OCI-LY1 (cell line): ENCODE data around the gene GMFB.

Experiments used
- H2AFZ ChIP-seq: fragments of 200-600 bp; sonication (generic), shearing (Covaris generic); 2 replicates; pipeline ENCODE4 v1.6.0; 2014; ENCODE audit warnings: antibody characterized with exemption, mild to moderate bottlenecking, low read length
- H3F3A ChIP-seq: fragments of 200-600 bp; sonication (generic), shearing (Covaris generic); 2 replicates; pipeline ENCODE4 v1.6.0; 2014; ENCODE audit warnings: mild to moderate bottlenecking, antibody characterized with exemption, low read length, moderate library complexity; ENCODE audit not compliant: insufficient read depth
- H3K27ac ChIP-seq: fragments of 200-600 bp; sonication (generic); 2 replicates; pipeline ENCODE4 v1.5.1; 2014; ENCODE audit warnings: low read length, mixed run types, mild to moderate bottlenecking, low read depth; ENCODE audit not compliant: poor library complexity, severe bottlenecking
- H3K27me3 ChIP-seq: fragments of 200-600 bp; sonication (generic); 2 replicates; pipeline ENCODE4 v1.6.0; 2014; ENCODE audit warnings: antibody characterized with exemption, mild to moderate bottlenecking, low read length, moderate library complexity; ENCODE audit not compliant: insufficient read depth
- H3K36me3 ChIP-seq: fragments of 200-600 bp; sonication (generic); 2 replicates; pipeline ENCODE4 v1.6.1; 2014; ENCODE audit warnings: mild to moderate bottlenecking, antibody characterized with exemption, low read length, moderate library complexity, mixed read lengths; ENCODE audit not compliant: insufficient read depth
- H3K4me1 ChIP-seq: fragments of 200-600 bp; sonication (generic); 2 replicates; pipeline ENCODE4 v1.5.1; 2014; ENCODE audit warnings: mild to moderate bottlenecking, low read length, moderate library complexity; ENCODE audit not compliant: insufficient read depth, severe bottlenecking
- H3K4me2 ChIP-seq: fragments of 200-600 bp; sonication (generic), shearing (Covaris generic); 2 replicates; pipeline ENCODE4 v1.6.1; 2014; ENCODE audit warnings: low read length
- H3K4me3 ChIP-seq: fragments of 200-600 bp; sonication (generic); 2 replicates; pipeline ENCODE4 v1.5.1; 2014; ENCODE audit warnings: low read length, low read depth, mild to moderate bottlenecking, mixed read lengths; ENCODE audit not compliant: poor library complexity, severe bottlenecking
- H3K79me2 ChIP-seq: fragments of 200-600 bp; shearing (Covaris generic); 2 replicates; pipeline ENCODE4 v1.6.1; 2016; ENCODE audit warnings: mixed run types, low read length, mixed read lengths; ENCODE audit not compliant: insufficient read depth
- H3K9ac ChIP-seq: fragments of 200-600 bp; sonication (generic), shearing (Covaris generic); 2 replicates; pipeline ENCODE4 v1.6.1; 2014; ENCODE audit warnings: mild to moderate bottlenecking, low read length, mixed read lengths
- H3K9me2 ChIP-seq: fragments of 200-600 bp; sonication (generic), shearing (Covaris generic); 2 replicates; pipeline ENCODE4 v1.6.1; 2014; ENCODE audit warnings: low read depth, mild to moderate bottlenecking, low read length, mixed read lengths
- H3K9me3 ChIP-seq: fragments of 200-600 bp; shearing (Covaris generic); 2 replicates; pipeline ENCODE4 v1.6.1; 2014; ENCODE audit warnings: low read length, mixed read lengths
- H4K20me1 ChIP-seq: fragments of 200-600 bp; sonication (generic), shearing (Covaris generic); 2 replicates; pipeline ENCODE4 v1.6.0; 2016; ENCODE audit warnings: mild to moderate bottlenecking, low read length; ENCODE audit not compliant: insufficient read depth
- CTCF ChIP-seq: fragments of 200-600 bp; sonication (generic), shearing (Covaris generic); IDR thresholded peaks from 2 replicates; pipeline ENCODE4 v1.5.1; 2017; ENCODE audit warnings: mild to moderate bottlenecking, antibody characterized with exemption, low read length, moderate library complexity, mixed read lengths
- EZH2 ChIP-seq: fragments of 200-600 bp; sonication (generic), shearing (Covaris generic); IDR thresholded peaks from 2 replicates; pipeline ENCODE4 v1.8.0; 2017; ENCODE audit warnings: borderline replicate concordance, mixed run types, mild to moderate bottlenecking, antibody characterized with exemption, low read length, moderate library complexity, mixed read lengths

GMFB gene

GRCh38 chr14:54512393-54512792 lies 23.6 kb upstream of the GMFB start:
- Histone ChIP-seq H3F3A (no peaks in the 10 kb centered on the region), H3K36me3 (no peaks in the 10 kb centered on the region; the same call in 1 of the 2 replicates), H3K27ac (no peak overlapping the region), H3K4me3 (no peak overlapping the region), H3K4me2 (no peak overlapping the region), H3K9me3 (peaks cover 15% of the 10 kb centered on the region), H2AFZ (no peak overlapping the region), H3K9me2 (no peaks in the 10 kb centered on the region), H4K20me1 (no peaks in the 10 kb centered on the region), H3K27me3 (no peaks in the 10 kb centered on the region), H3K79me2 (peaks cover 5% of the 10 kb centered on the region; the same call in 1 of the 2 replicates), H3K9ac (no peak overlapping the region), H3K4me1 (peaks cover 23% of the 10 kb centered on the region)
- TF ChIP-seq EZH2 (no peak), CTCF (no peak)

GRCh38 chr14:54509546-54510501 lies 21.0 kb upstream of the GMFB start, which contains the start of gene CGRRF1:
Gene CGRRF1 (plus strand): TSS chr14:54509906. CDS start chr14:54509960, 54 bp downstream.
- H3K27ac ChIP-seq: no peak within 1 kb of the TSS

GRCh38 chr14:54503486-54503885 lies 14.7 kb upstream of the GMFB start:
- Histone ChIP-seq H3K79me2 (no peaks in the 10 kb centered on the region), H3K4me2 (no peak overlapping the region), H3K9me3 (no peaks in the 10 kb centered on the region), H3K27me3 (no peaks in the 10 kb centered on the region), H3K36me3 (no peaks in the 10 kb centered on the region), H3K27ac (no peak overlapping the region), H3K9me2 (no peaks in the 10 kb centered on the region), H3K4me3 (no peak overlapping the region), H4K20me1 (no peaks in the 10 kb centered on the region), H3K9ac (no peak overlapping the region), H2AFZ (no peak overlapping the region), H3K4me1 (no peaks in the 10 kb centered on the region), H3F3A (no peaks in the 10 kb centered on the region)
- peak; percentile 24; the same call in 1 of the 2 replicates for TF ChIP-seq CTCF
- TF ChIP-seq EZH2: no peak

More at GRCh38 chr14:54509546-54510501, 21.0 kb upstream of the GMFB start, which contains the start of gene CGRRF1:
- no peaks in the 10 kb centered on the region; the same call in 1 of the 2 replicates for H3K36me3 ChIP-seq
- peak within 1 kb of the TSS; percentile 88 for H3K9ac ChIP-seq
- peaks cover 23% of the 10 kb centered on the region for H3K4me1 ChIP-seq
- H3F3A ChIP-seq: no peaks in the 10 kb centered on the region
- peak within 1 kb of the TSS; percentile 86 for H2AFZ ChIP-seq
- H3K4me3 ChIP-seq: peak within 1 kb of the TSS; percentile 97
- H3K4me2 ChIP-seq: peak within 1 kb of the TSS; percentile 99
- H3K9me3 ChIP-seq: no peaks in the 10 kb centered on the region
- TF ChIP-seq CTCF (peak; percentile 39), EZH2 (no peak)
- H4K20me1 ChIP-seq: no peaks in the 10 kb centered on the region
- no peaks in the 10 kb centered on the region for H3K79me2 ChIP-seq
- no peaks in the 10 kb centered on the region for H3K9me2 ChIP-seq
- H3K27me3 ChIP-seq: no peaks in the 10 kb centered on the region
